ENCODE measurements around the gene MMP2. TPM values are rescaled to one million over a fixed set of nuclear protein-coding genes. Genes with fewer than 3 reads are reported as not detected.

Gene MMP2
- total RNA-seq, 2 donors from 2014 or later = 131 to 136 TPM

- H3K4me3 ChIP-seq = no peak overlapping the region
- no peaks in the 10 kb centered on the region for H3K36me3 ChIP-seq
- H3K27me3 ChIP-seq = no peaks in the 10 kb centered on the region
- peak; percentile 99 to 100 for TF ChIP-seq CTCF (IDR thresholded peaks at IDR 0.05)
- H3K9me3 ChIP-seq = no peaks in the 10 kb centered on the region
- peak; percentile 94 for DNase-seq (ENCODE audit: low spot score)
- H3K27ac ChIP-seq = no peak overlapping the region
- no peaks in the 10 kb centered on the region for H3K4me1 ChIP-seq
Measured at GRCh38 chr16:55465077-55465896, 13.7 kb upstream of the MMP2 start.

GRCh38 chr16:55466209-55466608 lies 12.8 kb upstream of the MMP2 start:
- H3K9me3 ChIP-seq = no peaks in the 10 kb centered on the region
- DNase-seq (ENCODE audit: low spot score) = no peak
- no peak for TF ChIP-seq CTCF (IDR thresholded peaks at IDR 0.05)
- H3K27ac ChIP-seq = no peak overlapping the region
- no peak overlapping the region for H3K4me3 ChIP-seq
- H3K36me3 ChIP-seq = no peaks in the 10 kb centered on the region
- H3K4me1 ChIP-seq = peaks cover 0 to 9% of the 10 kb centered on the region in 2 donors
- no peaks in the 10 kb centered on the region for H3K27me3 ChIP-seq

GRCh38 chr16:55467898-55468297 lies 11.1 kb upstream of the MMP2 start:
- no peaks in the 10 kb centered on the region for H3K36me3 ChIP-seq
- no peak for DNase-seq (ENCODE audit: low spot score)
- TF ChIP-seq CTCF (IDR thresholded peaks at IDR 0.05) = no peak

GRCh38 chr16:55468352-55468990 lies 10.5 kb upstream of the MMP2 start:
- Histone ChIP-seq H3K9me3 (no peaks in the 10 kb centered on the region), H3K36me3 (no peaks in the 10 kb centered on the region), H3K27me3 (no peaks in the 10 kb centered on the region), H3K4me3 (no peak overlapping the region), H3K4me1 (peaks cover 0 to 9% of the 10 kb centered on the region in 2 donors), H3K27ac (no peak overlapping the region)
- no peak for DNase-seq (ENCODE audit: low spot score)
- TF ChIP-seq CTCF (IDR thresholded peaks at IDR 0.05) = no peak

More at GRCh38 chr16:55467898-55468297, 11.1 kb upstream of the MMP2 start:
- Histone ChIP-seq H3K27me3 (no peaks in the 10 kb centered on the region), H3K4me1 (peaks cover 0 to 9% of the 10 kb centered on the region in 2 donors), H3K27ac (no peak overlapping the region), H3K9me3 (no peaks in the 10 kb centered on the region), H3K4me3 (no peak overlapping the region)

GRCh38 chr16:55469821-55470532 lies 9.0 kb upstream of the MMP2 start:
- TF ChIP-seq CTCF (IDR thresholded peaks at IDR 0.05) = no peak
- peak overlapping the region in 1 of 2 donors; percentile 20 for H3K27ac ChIP-seq

More at GRCh38 chr16:55469821-55470532, 9.0 kb upstream of the MMP2 start:
- H3K9me3 ChIP-seq = no peaks in the 10 kb centered on the region
- H3K4me1 ChIP-seq = peaks cover 0 to 12% of the 10 kb centered on the region in 2 donors
- DNase-seq (ENCODE audit: low spot score) = no peak
- H3K27me3 ChIP-seq = no peaks in the 10 kb centered on the region
- no peaks in the 10 kb centered on the region for H3K36me3 ChIP-seq
- no peak overlapping the region for H3K4me3 ChIP-seq

Measured in right atrium auricular region (tissue), 2 donors.